CD14-positive monocyte (primary cell): ENCODE measurements around the gene ZZZ3. TPM values are rescaled to one million over a fixed set of nuclear protein-coding genes. Genes with fewer than 3 reads are reported as not detected.

ENCODE experiments used
- DNase-seq, 3 donors: peaks; one replicate each; pipeline ENCODE4 v3.0.0-alpha.2; 2011 to 2022
- H2AFZ ChIP-seq: 2 replicates; pipeline ENCODE4 v1.6.0; 2012; ENCODE audit warnings: mild to moderate bottlenecking, low read depth, low read length, inconsistent platforms; ENCODE audit not compliant: insufficient read depth, poor library complexity, severe bottlenecking
- H3K27ac ChIP-seq, 2 donors: 1 replicate in 1 of 2; 2 replicates in 1 of 2; pipeline ENCODE4 v1.5.1; 2012 to 2013; ENCODE audit warnings: low read length in 2 of 2, control low read depth in 1 of 2, inconsistent platforms in 1 of 2, low read depth in 1 of 2, mild to moderate bottlenecking in 1 of 2
- H3K27me3 ChIP-seq, 2 donors: one replicate each; pipeline versions ENCODE4 v1.6.0 to v1.6.1; 2011 to 2013; ENCODE audit warnings: low read length in 2 of 2; ENCODE audit not compliant: control insufficient read depth in 2 of 2, insufficient read depth in 2 of 2
- H3K36me3 ChIP-seq, 2 donors: replicated peaks in 1 of 2; 1 replicate in 1 of 2; 2 replicates in 1 of 2; pipeline versions ENCODE4 v1.5.1 to v1.6.1; 2012 to 2013; ENCODE audit warnings: low read length in 2 of 2, control low read depth in 1 of 2, inconsistent platforms in 1 of 2, mild to moderate bottlenecking in 1 of 2; ENCODE audit not compliant: insufficient read depth in 2 of 2, control insufficient read depth in 1 of 2
- H3K4me1 ChIP-seq, 2 donors: 1 replicate in 1 of 2; 2 replicates in 1 of 2; pipeline versions ENCODE4 v1.5.1 to v1.6.1; 2012 to 2013; ENCODE audit warnings: low read length in 2 of 2, control low read depth in 1 of 2, inconsistent platforms in 1 of 2, mild to moderate bottlenecking in 1 of 2, moderate library complexity in 1 of 2; ENCODE audit not compliant: insufficient read depth in 2 of 2, control insufficient read depth in 1 of 2
- H3K4me2 ChIP-seq: replicated peaks from 2 replicates; pipeline ENCODE3; 2012; ENCODE audit warnings: low read length, moderate library complexity, mild to moderate bottlenecking; ENCODE audit not compliant: poor library complexity, severe bottlenecking; ENCODE audit errors: extremely low read depth
- H3K4me3 ChIP-seq, 3 experiments: fragments of 200-600 bp in 1 of 3; sonication (generic) in 1 of 3; replicated peaks in 1 of 3; 1 replicate in 2 of 3; 2 replicates in 1 of 3; pipeline ENCODE4 v1.5.1; 2011 to 2013; ENCODE audit warnings: low read length in 3 of 3, mild to moderate bottlenecking in 3 of 3, control low read depth in 2 of 3, low read depth in 2 of 3, inconsistent platforms in 1 of 3, moderate library complexity in 1 of 3
- H3K79me2 ChIP-seq: 2 replicates; pipeline ENCODE4 v1.6.0; 2012; ENCODE audit warnings: mild to moderate bottlenecking, control low read depth, inconsistent platforms, low read length, moderate library complexity; ENCODE audit not compliant: insufficient read depth
- H3K9ac ChIP-seq: 2 replicates; pipeline ENCODE4 v1.6.0; 2017; ENCODE audit warnings: low read length, mild to moderate bottlenecking; ENCODE audit not compliant: insufficient read depth, poor library complexity, severe bottlenecking
- H3K9me3 ChIP-seq, 2 donors: replicated peaks in 1 of 2; 1 replicate in 1 of 2; 2 replicates in 1 of 2; pipeline versions ENCODE4 v1.5.1 to v1.6.1; 2012 to 2013; ENCODE audit warnings: low read length in 2 of 2, control low read depth in 1 of 2; ENCODE audit not compliant: control insufficient read depth in 1 of 2, insufficient read depth in 1 of 2
- H4K20me1 ChIP-seq: 2 replicates; pipeline ENCODE4 v1.6.0; 2012; ENCODE audit warnings: mild to moderate bottlenecking, low read length, control low read depth, moderate library complexity; ENCODE audit not compliant: insufficient read depth
- H3K27ac Mint-ChIP-seq, 7 donors: one replicate each; pipeline ENCODE4 v1.8.0; 2020; ENCODE audit warnings: mild to moderate bottlenecking in 7 of 7, mixed read lengths in 7 of 7, moderate library complexity in 6 of 7, inconsistent platforms in 2 of 7
- H3K27me3 Mint-ChIP-seq, 3 donors: one replicate each; pipeline ENCODE4 v1.8.0; 2021 to 2022; ENCODE audit warnings: low read depth in 3 of 3, mild to moderate bottlenecking in 3 of 3, mixed read lengths in 3 of 3, moderate library complexity in 3 of 3, inconsistent platforms in 1 of 3
- H3K36me3 Mint-ChIP-seq, 2 donors: one replicate each; pipeline ENCODE4 v1.8.0; 2020; ENCODE audit warnings: mixed read lengths in 2 of 2, inconsistent platforms in 1 of 2, mild to moderate bottlenecking in 1 of 2
- H3K4me1 Mint-ChIP-seq: one replicate; pipeline ENCODE4 v1.8.0; 2020; ENCODE audit warnings: mild to moderate bottlenecking, mixed read lengths
- H3K4me3 Mint-ChIP-seq, 2 donors: one replicate each; pipeline ENCODE4 v1.8.0; 2020; ENCODE audit warnings: mild to moderate bottlenecking in 2 of 2, mixed read lengths in 2 of 2, moderate library complexity in 1 of 2
- H3K9me3 Mint-ChIP-seq, 7 donors: one replicate each; pipeline ENCODE4 v1.8.0; 2020 to 2022; ENCODE audit warnings: mixed read lengths in 7 of 7, mild to moderate bottlenecking in 6 of 7, moderate library complexity in 6 of 7, inconsistent platforms in 2 of 7
- WGBS: methylation state at CpG from one replicate; pipeline ENCODE4 v1.1.5; 2013; ENCODE audit warnings: missing lambda C conversion rate; ENCODE audit not compliant: insufficient coverage; 5-methylcytosine and 5-hydroxymethylcytosine counted together
- intact Hi-C, 2 donors: fragments of 100-400 bp; cut with micrococcal nuclease; formaldehyde crosslinking; loops; one replicate each; pipeline versions ENCODE4 v1.15.0 to v1.15.1; 2023
- polyA plus RNA-seq, 3 donors: library from polyadenylated mRNA; depleted of rRNA in 1 of 3; unstranded in 2 of 3; stranded (reverse) in 1 of 3; fragments of 300-500 nt in 2 of 3; fragments of >200 nt in 1 of 3; fragmentation: Illumina TruSeq in 2 of 3; gene quantifications; 1 replicate in 2 of 3; 2 replicates in 1 of 3; pipeline ENCODE4 v1.2.3, GENCODE V29; 2012 to 2021
- small RNA-seq: library from RNA; depleted of rRNA; stranded (forward); fragments of <200 nt; gene quantifications from one replicate; pipeline ENCODE3, GENCODE V24; 2012; ENCODE audit warnings: low read depth; ENCODE audit not compliant: insufficient read length
- TF ChIP-seq, protein P1 (sequence below): fragments of 200-600 bp; IDR thresholded peaks from one replicate; pipeline ENCODE4 v1.8.0; 2022; ENCODE audit warnings: antibody characterized with exemption, mild to moderate bottlenecking

Gene ZZZ3
- polyA plus RNA-seq, 3 donors, result 8.1 to 12.3 (median 10.0) TPM

- H3K27ac ChIP-seq, result no peak overlapping the region
- no peak overlapping the region for H3K4me3 ChIP-seq
- DNase-seq, result no peak
- no peak overlapping the region for H3K4me3 Mint-ChIP-seq
- H3K36me3 ChIP-seq, result peaks cover 21 to 59% of the 10 kb centered on the region in 2 donors
- TF ChIP-seq, protein P1, sequence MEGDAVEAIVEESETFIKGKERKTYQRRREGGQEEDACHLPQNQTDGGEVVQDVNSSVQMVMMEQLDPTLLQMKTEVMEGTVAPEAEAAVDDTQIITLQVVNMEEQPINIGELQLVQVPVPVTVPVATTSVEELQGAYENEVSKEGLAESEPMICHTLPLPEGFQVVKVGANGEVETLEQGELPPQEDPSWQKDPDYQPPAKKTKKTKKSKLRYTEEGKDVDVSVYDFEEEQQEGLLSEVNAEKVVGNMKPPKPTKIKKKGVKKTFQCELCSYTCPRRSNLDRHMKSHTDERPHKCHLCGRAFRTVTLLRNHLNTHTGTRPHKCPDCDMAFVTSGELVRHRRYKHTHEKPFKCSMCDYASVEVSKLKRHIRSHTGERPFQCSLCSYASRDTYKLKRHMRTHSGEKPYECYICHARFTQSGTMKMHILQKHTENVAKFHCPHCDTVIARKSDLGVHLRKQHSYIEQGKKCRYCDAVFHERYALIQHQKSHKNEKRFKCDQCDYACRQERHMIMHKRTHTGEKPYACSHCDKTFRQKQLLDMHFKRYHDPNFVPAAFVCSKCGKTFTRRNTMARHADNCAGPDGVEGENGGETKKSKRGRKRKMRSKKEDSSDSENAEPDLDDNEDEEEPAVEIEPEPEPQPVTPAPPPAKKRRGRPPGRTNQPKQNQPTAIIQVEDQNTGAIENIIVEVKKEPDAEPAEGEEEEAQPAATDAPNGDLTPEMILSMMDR, result no peak
- H3K9me3 ChIP-seq, result no peaks in the 10 kb centered on the region
- peaks cover 6% of the 10 kb centered on the region for H3K4me1 Mint-ChIP-seq
- no peaks in the 10 kb centered on the region for H3K4me1 ChIP-seq
- peaks cover 22% of the 10 kb centered on the region for H3K79me2 ChIP-seq
- peaks cover 15% of the 10 kb centered on the region for H4K20me1 ChIP-seq
- H3K27me3 Mint-ChIP-seq, result no peaks in the 10 kb centered on the region
- peaks cover 26 to 29% of the 10 kb centered on the region in 2 donors for H3K36me3 Mint-ChIP-seq
- intact Hi-C loops, result no loop called here
- WGBS, result no CpG with 5 or more reads among the region's 3 CpGs
- no peak overlapping the region for H3K9ac ChIP-seq
- H3K4me2 ChIP-seq, result no peak overlapping the region
- H3K27ac Mint-ChIP-seq, result peak overlapping the region in 1 of 7 donors; percentile 22
- H3K27me3 ChIP-seq, result no peaks in the 10 kb centered on the region
- no peaks in the 10 kb centered on the region for H3K9me3 Mint-ChIP-seq
- no peak overlapping the region for H2AFZ ChIP-seq
Observed at GRCh38 chr1:77639056-77639455, 43.4 kb downstream of the ZZZ3 start.

GRCh38 chr1:77636864-77637263 is 45.6 kb downstream of the ZZZ3 start:
- H3K27ac Mint-ChIP-seq, result no peak overlapping the region
- TF ChIP-seq, protein P1, result no peak
- intact Hi-C loops, result no loop called here
- peaks cover 6% of the 10 kb centered on the region for H3K4me1 Mint-ChIP-seq
- Histone ChIP-seq H3K9ac (no peak overlapping the region), H3K27ac (no peak overlapping the region), H3K27me3 (no peaks in the 10 kb centered on the region), H3K4me2 (no peak overlapping the region), H3K79me2 (no peaks in the 10 kb centered on the region), H3K4me3 (no peak overlapping the region), H3K4me1 (no peaks in the 10 kb centered on the region), H3K36me3 (peaks cover 36 to 72% of the 10 kb centered on the region in 2 donors), H4K20me1 (no peaks in the 10 kb centered on the region), H3K9me3 (no peaks in the 10 kb centered on the region), H2AFZ (no peak overlapping the region)
- WGBS, result 100% methylated on average over 2 of the region's 4 CpGs
- no peak overlapping the region for H3K4me3 Mint-ChIP-seq
- no peaks in the 10 kb centered on the region for H3K9me3 Mint-ChIP-seq
- peaks cover 40 to 44% of the 10 kb centered on the region in 2 donors for H3K36me3 Mint-ChIP-seq
- no peak for DNase-seq
- H3K27me3 Mint-ChIP-seq, result no peaks in the 10 kb centered on the region

Small RNA genes within 50 kb of the gene (small RNA-seq; reads per million reads assigned to genes)
- gene RN7SL370P, result not detected

Other genes starting within 250 kb of the ZZZ3 start
- gene USP33, start 77.2 kb upstream of the ZZZ3 start, polyA plus RNA-seq, result 10 to 100 TPM; 33.5 to 43.8 (median 34.9) TPM
- gene MIGA1, start 97.0 kb upstream of the ZZZ3 start, polyA plus RNA-seq, result 1 to 10 TPM; 5.0 to 7.2 (median 6.5) TPM
- 1 to 10 TPM in 2 of 3 donors, under 1 TPM in 1; 0.31 to 3.5 (median 3.0) TPM for gene NEXN, start 206.0 kb upstream of the ZZZ3 start, polyA plus RNA-seq